ENCODE data around the gene GRID1.

The GRID1 gene

GRCh38 chr10:85891472-85891871 lies 475.1 kb downstream of the GRID1 start:
- Mint-ChIP-seq H3K4me3 (no peak overlapping the region), H3K4me1 (no peaks in the 10 kb centered on the region), H3K9me3 (no peaks in the 10 kb centered on the region), H3K27ac (no peak overlapping the region), H3K27me3 (ENCODE audit: low read depth, poor library complexity) (peaks cover 5% of the 10 kb centered on the region), H3K36me3 (ENCODE audit: low read depth) (no peaks in the 10 kb centered on the region)
- DNase-seq: no peak
- TF ChIP-seq CTCF (IDR thresholded peaks at IDR 0.05): no peak

- no peak overlapping the region for H3K27ac Mint-ChIP-seq
- peaks cover 3% of the 10 kb centered on the region for H3K27me3 Mint-ChIP-seq (ENCODE audit: low read depth, poor library complexity)
- no peaks in the 10 kb centered on the region for H3K36me3 Mint-ChIP-seq (ENCODE audit: low read depth)
- no peak for DNase-seq
- H3K4me3 Mint-ChIP-seq: no peak overlapping the region
- H3K9me3 Mint-ChIP-seq: no peaks in the 10 kb centered on the region
- no peak for TF ChIP-seq CTCF (IDR thresholded peaks at IDR 0.05)
- no peaks in the 10 kb centered on the region for H3K4me1 Mint-ChIP-seq
Measured at GRCh38 chr10:85888559-85888958, 478.0 kb downstream of the GRID1 start.

- no peaks in the 10 kb centered on the region for H3K36me3 Mint-ChIP-seq (ENCODE audit: low read depth)
- H3K27ac Mint-ChIP-seq: no peak overlapping the region
- no peaks in the 10 kb centered on the region for H3K4me1 Mint-ChIP-seq
- H3K27me3 Mint-ChIP-seq (ENCODE audit: low read depth, poor library complexity): peaks cover 7% of the 10 kb centered on the region
- H3K9me3 Mint-ChIP-seq: peaks cover 2% of the 10 kb centered on the region
- no peak for DNase-seq
- H3K4me3 Mint-ChIP-seq: no peak overlapping the region
- no peak for TF ChIP-seq CTCF (IDR thresholded peaks at IDR 0.05)
Measured at GRCh38 chr10:85888004-85888403, 478.6 kb downstream of the GRID1 start.

- Mint-ChIP-seq H3K4me3 (no peak overlapping the region), H3K27me3 (ENCODE audit: low read depth, poor library complexity) (peaks cover 3% of the 10 kb centered on the region), H3K9me3 (peaks cover 24% of the 10 kb centered on the region), H3K4me1 (no peaks in the 10 kb centered on the region), H3K36me3 (ENCODE audit: low read depth) (no peaks in the 10 kb centered on the region), H3K27ac (no peak overlapping the region)
- no peak for DNase-seq
- no peak for TF ChIP-seq CTCF (IDR thresholded peaks at IDR 0.05)
Measured at GRCh38 chr10:85874208-85874607, 492.4 kb downstream of the GRID1 start.

GRCh38 chr10:85873063-85873462 lies 493.5 kb downstream of the GRID1 start:
- H3K4me1 Mint-ChIP-seq: no peaks in the 10 kb centered on the region
- peaks cover 23% of the 10 kb centered on the region for H3K9me3 Mint-ChIP-seq
- TF ChIP-seq CTCF (IDR thresholded peaks at IDR 0.05): no peak

GRCh38 chr10:85868627-85869499 lies 497.7 kb downstream of the GRID1 start:
- H3K27ac Mint-ChIP-seq: no peak overlapping the region
- H3K4me3 Mint-ChIP-seq: no peak overlapping the region
- no peak for TF ChIP-seq CTCF (IDR thresholded peaks at IDR 0.05)
- no peaks in the 10 kb centered on the region for H3K36me3 Mint-ChIP-seq (ENCODE audit: low read depth)
- no peaks in the 10 kb centered on the region for H3K27me3 Mint-ChIP-seq (ENCODE audit: low read depth, poor library complexity)
- DNase-seq: no peak
- H3K4me1 Mint-ChIP-seq: peaks cover 15% of the 10 kb centered on the region
- no peaks in the 10 kb centered on the region for H3K9me3 Mint-ChIP-seq

More at GRCh38 chr10:85873063-85873462, 493.5 kb downstream of the GRID1 start:
- no peak for DNase-seq
- Mint-ChIP-seq H3K36me3 (ENCODE audit: low read depth) (no peaks in the 10 kb centered on the region), H3K4me3 (no peak overlapping the region), H3K27ac (no peak overlapping the region), H3K27me3 (ENCODE audit: low read depth, poor library complexity) (peaks cover 3% of the 10 kb centered on the region)

Data from nephron progenitor cell (in vitro differentiated cells).